ENCODE results near the gene ZNF285.
A peak's percentile ranks its signal among the peaks of the same experiment; 100 is the strongest.
"Not testable (repeated sequence)": the region's sequence is repeated elsewhere in the genome, so short reads cannot be mapped to it uniquely, and the experiment has no call there.

Gene ZNF285

DNA sequence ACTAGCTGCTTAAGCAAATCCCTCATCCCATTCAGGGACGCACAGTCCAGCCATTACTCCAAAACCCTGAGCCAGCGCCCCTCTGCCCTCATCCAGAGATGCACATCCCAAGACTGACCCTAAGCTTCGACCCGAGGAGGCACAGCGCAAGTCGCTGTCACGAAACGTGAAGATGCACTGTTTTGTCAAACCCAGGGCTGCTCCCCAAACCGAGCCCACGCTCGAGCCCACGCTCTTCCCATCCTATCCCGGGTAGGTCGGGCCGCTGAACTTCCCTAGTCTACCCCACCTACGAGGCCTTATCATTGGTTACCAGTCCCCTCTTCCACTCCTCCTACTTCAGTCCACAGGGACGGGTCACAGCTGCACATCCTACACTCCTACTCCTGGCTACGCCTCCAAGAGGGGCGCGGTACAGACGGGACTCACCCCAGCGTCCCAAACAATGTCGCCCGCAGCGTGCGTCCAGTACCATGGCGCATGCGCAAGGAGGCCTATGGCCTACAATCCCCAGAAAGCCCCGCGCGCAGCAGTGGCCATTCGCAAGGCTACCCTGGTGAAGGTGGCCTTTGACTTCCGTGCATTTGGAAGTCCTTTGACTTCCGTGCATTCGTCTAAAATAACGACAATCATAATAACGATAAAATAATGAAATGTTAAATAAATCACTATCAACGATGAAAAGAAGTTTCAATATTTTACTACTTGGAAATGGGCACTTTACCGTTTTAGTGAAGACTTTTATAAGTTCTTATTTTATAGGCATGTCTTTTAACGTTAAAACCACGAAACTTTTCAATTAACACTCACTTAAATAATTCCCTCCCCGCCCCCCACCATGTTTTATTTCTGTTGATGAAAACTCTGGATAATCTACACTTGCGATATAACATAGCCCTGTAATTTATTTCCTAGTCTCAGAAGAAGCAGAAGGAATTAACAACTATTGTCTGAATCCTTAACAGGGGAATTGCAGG lies at the start of gene ZNF285:
Gene ZNF285, minus strand, starts transcription at position 470 of the 977 bp plus-strand sequence. CDS start 4,395 bp downstream, outside the sequence.
- DNase-seq, result peak; percentile 76

DNA sequence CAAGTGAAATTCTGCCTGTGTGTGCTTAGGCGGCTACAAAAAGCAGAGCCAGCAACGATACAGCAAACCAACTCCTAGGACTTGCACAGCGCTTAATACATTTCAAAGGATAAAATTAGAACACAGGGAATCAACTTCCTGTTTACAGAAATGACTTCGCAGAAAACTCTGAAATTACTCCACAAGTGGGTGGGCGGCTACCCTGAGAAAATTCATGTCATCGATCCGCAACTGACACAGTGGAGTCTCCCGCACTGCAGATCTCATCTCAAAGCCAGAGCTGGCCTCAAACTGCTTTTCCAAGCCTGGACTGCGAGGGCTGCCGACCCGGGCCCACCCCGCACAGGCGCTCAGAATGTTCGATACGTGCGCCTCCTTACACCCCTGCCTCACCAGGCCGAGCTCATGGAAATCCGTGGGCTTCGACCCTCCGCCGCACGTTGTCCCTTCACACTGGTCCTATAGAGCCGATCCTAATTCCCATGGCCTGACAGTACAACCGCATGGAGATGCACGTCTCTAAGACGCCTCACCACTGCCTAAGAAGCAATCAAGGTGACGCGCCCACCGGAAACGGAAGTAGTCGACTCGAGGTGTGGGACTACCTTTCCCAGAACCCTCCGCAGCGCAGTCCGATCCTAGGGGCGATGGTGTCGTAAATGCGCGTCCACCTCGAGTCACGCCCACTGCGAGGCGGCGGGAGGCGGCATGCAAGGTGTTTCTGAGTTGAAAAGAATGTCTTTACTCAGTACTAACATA lies 46.7 kb upstream of the ZNF285 start, which contains the start of gene ZNF229:
Gene ZNF229, minus strand, starts transcription at position 557 of the 759 bp plus-strand sequence. CDS start 5,625 bp downstream, outside the sequence.
- DNase-seq, result peak; percentile 70

GRCh38 chr19:44438441-44438840 lies 37.0 kb upstream of the ZNF285 start:
- DNase-seq, result no peak

- DNase-seq, result no peak
Observed at GRCh38 chr19:44435441-44435840, 34.0 kb upstream of the ZNF285 start.

DNA sequence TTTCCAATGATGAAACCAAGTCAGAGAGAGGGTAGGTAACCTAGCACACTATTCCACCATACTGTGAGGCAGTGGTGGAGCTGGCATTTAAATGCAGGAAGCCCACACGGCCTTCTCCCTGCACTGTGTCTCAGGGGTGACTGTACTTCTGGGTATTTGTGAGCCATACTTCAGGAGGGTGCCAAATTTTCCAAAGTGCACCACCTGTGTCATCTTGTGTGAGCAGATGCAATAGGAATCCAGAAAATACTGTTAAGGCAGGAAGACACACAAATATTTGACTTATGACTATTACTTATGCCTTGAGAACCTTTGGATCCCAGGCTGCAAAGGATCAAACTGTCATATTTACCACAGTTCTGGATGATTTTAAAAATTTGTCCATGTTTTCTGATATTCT lies 29.5 kb upstream of the ZNF285 start:
- no peak for DNase-seq

GRCh38 chr19:44415553-44415952 lies 14.1 kb upstream of the ZNF285 start:
- DNase-seq, result not testable (repeated sequence)

- not testable (repeated sequence) for DNase-seq
Observed at GRCh38 chr19:44389268-44389667, 12.1 kb downstream of the ZNF285 start.

DNA sequence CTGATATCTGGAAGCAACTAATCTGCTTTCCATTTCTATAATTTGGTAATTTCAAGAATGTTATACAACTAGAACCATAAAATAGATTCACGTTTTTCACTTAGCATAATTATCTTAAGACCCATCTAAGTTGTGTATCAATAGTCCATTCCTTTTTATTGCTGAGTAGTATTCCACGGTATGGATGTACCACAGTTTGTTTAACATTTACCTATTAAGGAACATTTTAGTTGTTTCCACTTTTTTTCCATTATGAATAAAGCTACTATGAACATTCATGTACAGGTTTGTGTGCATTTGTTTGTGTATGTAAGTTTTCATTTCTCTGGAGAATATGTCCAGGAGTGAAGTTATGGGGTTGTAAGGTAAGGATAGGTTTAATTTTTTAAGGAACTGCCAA lies 26.6 kb downstream of the ZNF285 start:
- DNase-seq, result no peak

GRCh38 chr19:44371815-44372480 lies 29.5 kb downstream of the ZNF285 start:
- no peak for DNase-seq

GRCh38 chr19:44367024-44367423 lies 34.4 kb downstream of the ZNF285 start:
- no peak for DNase-seq

DNA sequence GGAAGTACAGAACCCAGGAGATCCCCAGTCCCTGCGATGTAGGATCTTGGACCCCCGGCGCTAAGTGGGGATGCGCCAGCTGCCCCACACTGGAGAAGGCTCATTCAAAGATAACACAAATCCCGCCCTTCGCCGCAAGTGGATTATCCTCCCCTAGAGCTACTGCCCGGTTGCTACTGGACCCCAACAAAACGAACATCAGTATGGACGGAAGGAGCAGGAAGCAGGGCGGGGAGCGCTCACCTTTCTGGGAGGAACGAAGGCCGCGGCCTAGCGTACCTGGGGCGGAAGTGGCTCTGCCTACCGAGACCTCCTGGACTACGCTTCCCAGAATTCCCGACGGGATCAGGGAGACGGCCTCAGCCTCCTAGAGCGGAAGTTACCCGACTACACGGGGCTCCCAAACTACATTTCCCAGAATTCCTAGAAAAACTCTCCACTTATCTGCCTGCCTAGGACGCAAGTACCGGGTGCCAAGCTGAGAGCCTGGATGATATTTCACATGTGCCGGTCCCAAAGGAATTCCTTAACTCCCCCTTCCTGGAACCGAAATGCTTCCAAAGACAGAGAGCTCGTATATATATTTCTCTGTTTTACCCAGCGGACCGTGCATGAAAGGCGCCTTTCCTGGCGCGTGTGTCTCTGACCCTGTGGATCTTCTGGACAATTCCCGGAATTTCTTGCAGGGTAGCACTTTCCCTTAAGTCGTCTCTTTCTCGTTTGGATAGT lies 44.9 kb downstream of the ZNF285 start, which contains the start of gene ZNF112:
Gene ZNF112, minus strand, starts transcription at position 298 of the 729 bp plus-strand sequence. CDS start 16,141 bp downstream, outside the sequence.
- peak; percentile 5 for DNase-seq

GRCh38 chr19:44346556-44346955 lies 54.9 kb downstream of the ZNF285 start:
- no peak for DNase-seq

DNA sequence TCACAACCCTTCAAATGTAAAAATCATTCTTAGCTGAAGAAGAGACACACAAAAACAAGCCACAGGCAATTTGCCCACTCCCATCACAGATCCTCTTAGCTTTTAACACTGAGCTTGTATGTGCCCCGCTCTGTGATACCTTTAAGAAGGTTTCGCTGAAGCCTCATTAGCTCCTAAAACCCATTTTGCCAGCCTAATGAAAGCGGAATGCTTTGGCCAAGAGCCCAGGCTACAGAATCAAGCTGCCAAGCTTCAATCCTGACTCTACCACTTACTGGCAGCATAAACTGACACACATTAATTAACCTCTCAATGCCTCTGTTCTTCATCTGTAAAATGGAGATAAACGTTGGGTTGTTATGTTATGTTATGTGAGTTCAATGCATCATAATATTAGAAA lies 55.4 kb downstream of the ZNF285 start:
- no peak for DNase-seq

GRCh38 chr19:44344255-44344654 lies 57.2 kb downstream of the ZNF285 start:
- no peak for DNase-seq

- no peak for DNase-seq
Observed at GRCh38 chr19:44341794-44342193, 59.6 kb downstream of the ZNF285 start.

GRCh38 chr19:44334639-44335038 lies 66.8 kb downstream of the ZNF285 start:
- not testable (repeated sequence) for DNase-seq
